22Rv1 (cell line): Measurements from ENCODE around the gene ANO5.

Source experiments
- ZFX ChIP-seq: fragments of 450-650 bp; IDR thresholded peaks from 2 replicates; pipeline ENCODE4 v1.6.1; 2017; ENCODE audit warnings: antibody characterized with exemption, borderline replicate concordance
- TF ChIP-seq, protein P1 (sequence below): fragments of 450-650 bp; IDR thresholded peaks from 2 replicates; pipeline ENCODE4 v1.5.1; 2017; ENCODE audit warnings: mild to moderate bottlenecking

DNA sequence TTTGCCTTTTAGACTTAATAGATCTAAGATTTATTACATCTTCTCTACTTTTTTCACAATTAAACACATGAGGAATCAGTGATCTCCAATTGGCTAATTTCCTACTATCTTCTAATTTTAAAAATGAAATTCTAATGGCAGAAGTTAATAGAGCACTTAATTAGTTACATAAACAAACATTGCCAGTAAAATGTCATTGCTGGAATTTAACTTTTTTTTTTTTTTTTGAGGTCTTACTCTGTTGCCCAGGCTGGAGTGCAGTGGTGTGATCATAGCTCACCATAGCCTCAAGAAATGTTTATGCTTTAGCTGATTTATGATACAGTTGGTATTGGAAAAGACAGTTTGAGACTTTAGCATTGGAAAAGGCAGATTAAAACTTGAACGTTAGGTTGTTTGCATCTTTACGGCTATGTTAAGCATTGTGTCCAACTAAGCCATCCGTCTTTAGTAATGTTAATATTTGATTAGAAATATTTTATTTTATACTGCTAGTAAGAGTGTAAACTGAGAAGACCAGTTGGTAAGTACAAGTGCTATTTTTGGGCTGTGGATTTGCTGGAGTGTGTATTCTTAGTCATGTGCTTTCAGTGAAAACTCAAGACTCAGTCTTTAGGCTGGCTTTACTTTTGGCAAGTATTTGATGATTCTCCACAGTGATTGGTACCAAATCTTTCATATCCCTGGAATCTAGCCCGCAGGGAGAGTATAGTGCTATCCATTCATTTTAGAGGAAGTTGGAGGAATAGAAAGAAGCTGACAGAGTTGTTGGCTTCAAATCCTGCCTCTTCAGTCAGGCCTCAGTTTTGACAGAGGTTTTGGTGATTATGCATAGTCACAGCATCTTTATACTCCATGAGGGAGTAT is 4.5 kb downstream of the ANO5 start:
- TF ChIP-seq, protein P1, sequence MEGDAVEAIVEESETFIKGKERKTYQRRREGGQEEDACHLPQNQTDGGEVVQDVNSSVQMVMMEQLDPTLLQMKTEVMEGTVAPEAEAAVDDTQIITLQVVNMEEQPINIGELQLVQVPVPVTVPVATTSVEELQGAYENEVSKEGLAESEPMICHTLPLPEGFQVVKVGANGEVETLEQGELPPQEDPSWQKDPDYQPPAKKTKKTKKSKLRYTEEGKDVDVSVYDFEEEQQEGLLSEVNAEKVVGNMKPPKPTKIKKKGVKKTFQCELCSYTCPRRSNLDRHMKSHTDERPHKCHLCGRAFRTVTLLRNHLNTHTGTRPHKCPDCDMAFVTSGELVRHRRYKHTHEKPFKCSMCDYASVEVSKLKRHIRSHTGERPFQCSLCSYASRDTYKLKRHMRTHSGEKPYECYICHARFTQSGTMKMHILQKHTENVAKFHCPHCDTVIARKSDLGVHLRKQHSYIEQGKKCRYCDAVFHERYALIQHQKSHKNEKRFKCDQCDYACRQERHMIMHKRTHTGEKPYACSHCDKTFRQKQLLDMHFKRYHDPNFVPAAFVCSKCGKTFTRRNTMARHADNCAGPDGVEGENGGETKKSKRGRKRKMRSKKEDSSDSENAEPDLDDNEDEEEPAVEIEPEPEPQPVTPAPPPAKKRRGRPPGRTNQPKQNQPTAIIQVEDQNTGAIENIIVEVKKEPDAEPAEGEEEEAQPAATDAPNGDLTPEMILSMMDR: no peak
- no peak for TF ChIP-seq ZFX
